Measurements from ENCODE around the gene ATP5PO. TPM values are rescaled to one million over a fixed set of nuclear protein-coding genes. Genes with fewer than 3 reads are reported as not detected.

Gene ATP5PO
- total RNA-seq, 5 donors from 2014 or later (not counting 1 experiment from before 2014, with no cell fraction given): 125 to 138 (median 137) TPM

- Mint-ChIP-seq H3K27me3 (peaks cover 0 to 8% of the 10 kb centered on the region in 2 donors), H3K36me3 (peaks cover 2% of the 10 kb centered on the region), H3K4me3 (peak overlapping the region; percentile 68 to 75 (median 70)), H3K9me3 (no peaks in the 10 kb centered on the region), H3K4me1 (peaks cover 12 to 16% (median 12%) of the 10 kb centered on the region in 3 donors), H3K27ac (peak overlapping the region; percentile 65 to 82)
- DNase-seq: peak; percentile 33 to 75 (median 62)
- peaks cover 3 to 9% of the 10 kb centered on the region in 2 experiments for H3K4me1 ChIP-seq (ENCODE audit: control insufficient read depth in 1 of 2, extremely low read depth in 1 of 2, insufficient read depth in 2 of 2, low read length in 2 of 2)
- no peaks in the 10 kb centered on the region for H3K9me3 ChIP-seq
- peaks cover 0 to 26% of the 10 kb centered on the region in 2 experiments for H3K27me3 ChIP-seq (replicated peaks in 1 of 2; ENCODE audit: control insufficient read depth in 2 of 2, extremely low read depth in 1 of 2, insufficient read depth in 2 of 2, low read length in 1 of 2)
- H3K4me3 ChIP-seq (ENCODE audit: control insufficient read depth in 1 of 2, extremely low read depth in 1 of 2, low read length in 1 of 2): peak overlapping the region; percentile 9 to 36
- 8% methylated on average over 20 of the region's 20 CpGs for WGBS (ENCODE audit: insufficient coverage)
- ATAC-seq (replicated peaks in 1 of 4): peak; percentile 95 to 100 (median 98)
- CTCF ChIA-PET: no interaction called here
- no peak overlapping the region for H3K27ac ChIP-seq (ENCODE audit: low read length)
- peaks cover 0 to under 1% of the 10 kb centered on the region in 2 donors for H3K36me3 ChIP-seq (ENCODE audit: control insufficient read depth in 2 of 2, extremely low read depth in 1 of 2, insufficient read depth in 1 of 2, low read length in 1 of 2)
- POLR2A ChIA-PET: interaction anchor here in 1 of 2 donors (0.6 kb wide), 1 partner anchor 1132 kb away, joined by 4 read pairs; no protein-coding TSS in a partner anchor
Observed at GRCh38 chr21:33894736-33895288, 20.8 kb downstream of the ATP5PO start.

- H3K9me3 ChIP-seq: no peaks in the 10 kb centered on the region
- H3K27me3 ChIP-seq (replicated peaks in 1 of 2; ENCODE audit: control insufficient read depth in 2 of 2, extremely low read depth in 1 of 2, insufficient read depth in 2 of 2, low read length in 1 of 2): peaks cover 0 to 26% of the 10 kb centered on the region in 2 experiments
- Mint-ChIP-seq H3K4me3 (no peak overlapping the region), H3K27me3 (peaks cover 0 to 8% of the 10 kb centered on the region in 2 donors), H3K27ac (no peak overlapping the region), H3K4me1 (peaks cover 12 to 16% (median 12%) of the 10 kb centered on the region in 3 donors), H3K36me3 (no peaks in the 10 kb centered on the region), H3K9me3 (no peaks in the 10 kb centered on the region)
- H3K36me3 ChIP-seq (ENCODE audit: control insufficient read depth in 2 of 2, extremely low read depth in 1 of 2, insufficient read depth in 1 of 2, low read length in 1 of 2): no peaks in the 10 kb centered on the region
- H3K4me1 ChIP-seq (ENCODE audit: control insufficient read depth in 1 of 2, extremely low read depth in 1 of 2, insufficient read depth in 2 of 2, low read length in 2 of 2): peaks cover 3 to 9% of the 10 kb centered on the region in 2 experiments
- H3K27ac ChIP-seq (ENCODE audit: low read length): no peak overlapping the region
- no peak overlapping the region for H3K4me3 ChIP-seq (ENCODE audit: control insufficient read depth in 1 of 2, extremely low read depth in 1 of 2, low read length in 1 of 2)
- WGBS (ENCODE audit: insufficient coverage): 95% methylated on average over 3 of the region's 4 CpGs
- ChIA-PET CTCF (no interaction called here), POLR2A (no interaction called here)
- ATAC-seq (replicated peaks in 1 of 4) (no peak), DNase-seq (no peak)
Observed at GRCh38 chr21:33893917-33894316, 21.7 kb downstream of the ATP5PO start.

- Mint-ChIP-seq H3K27me3 (peaks cover 0 to 8% of the 10 kb centered on the region in 2 donors), H3K27ac (no peak overlapping the region), H3K9me3 (no peaks in the 10 kb centered on the region), H3K36me3 (no peaks in the 10 kb centered on the region), H3K4me1 (peaks cover 12 to 16% (median 12%) of the 10 kb centered on the region in 3 donors), H3K4me3 (no peak overlapping the region)
- ATAC-seq (replicated peaks in 1 of 4): no peak
- Histone ChIP-seq H3K27ac (ENCODE audit: low read length) (no peak overlapping the region), H3K36me3 (ENCODE audit: control insufficient read depth in 2 of 2, extremely low read depth in 1 of 2, insufficient read depth in 1 of 2, low read length in 1 of 2) (no peaks in the 10 kb centered on the region), H3K4me1 (ENCODE audit: control insufficient read depth in 1 of 2, extremely low read depth in 1 of 2, insufficient read depth in 2 of 2, low read length in 2 of 2) (peaks cover 3 to 9% of the 10 kb centered on the region in 2 experiments), H3K9me3 (no peaks in the 10 kb centered on the region), H3K27me3 (replicated peaks in 1 of 2; ENCODE audit: control insufficient read depth in 2 of 2, extremely low read depth in 1 of 2, insufficient read depth in 2 of 2, low read length in 1 of 2) (peaks cover 0 to 26% of the 10 kb centered on the region in 2 experiments), H3K4me3 (ENCODE audit: control insufficient read depth in 1 of 2, extremely low read depth in 1 of 2, low read length in 1 of 2) (no peak overlapping the region)
- no peak for DNase-seq
- ChIA-PET CTCF (no interaction called here), POLR2A (interaction anchor here in 1 of 2 donors (0.5 kb wide), 1 partner anchor 1534 kb away, joined by 4 read pairs; no protein-coding TSS in a partner anchor)
- WGBS (ENCODE audit: insufficient coverage): 63% methylated on average over 6 of the region's 8 CpGs
Observed at GRCh38 chr21:33892853-33893252, 22.8 kb downstream of the ATP5PO start.

GRCh38 chr21:33890187-33890586 lies 25.4 kb downstream of the ATP5PO start:
- DNase-seq: no peak
- H3K9me3 ChIP-seq: no peaks in the 10 kb centered on the region
- no peaks in the 10 kb centered on the region for H3K36me3 ChIP-seq (ENCODE audit: control insufficient read depth in 2 of 2, extremely low read depth in 1 of 2, insufficient read depth in 1 of 2, low read length in 1 of 2)
- CTCF ChIA-PET: no interaction called here
- peaks cover 0 to 16% of the 10 kb centered on the region in 2 experiments for H3K27me3 ChIP-seq (replicated peaks in 1 of 2; ENCODE audit: control insufficient read depth in 2 of 2, extremely low read depth in 1 of 2, insufficient read depth in 2 of 2, low read length in 1 of 2)
- no peak for ATAC-seq (replicated peaks in 1 of 4)
- 89% methylated on average over 3 of the region's 5 CpGs for WGBS (ENCODE audit: insufficient coverage)
- POLR2A ChIA-PET: no interaction called here
- Mint-ChIP-seq H3K4me1 (peaks cover 8 to 13% (median 11%) of the 10 kb centered on the region in 3 donors), H3K27me3 (peaks cover 0 to 8% of the 10 kb centered on the region in 2 donors), H3K36me3 (no peaks in the 10 kb centered on the region), H3K27ac (no peak overlapping the region), H3K4me3 (no peak overlapping the region), H3K9me3 (no peaks in the 10 kb centered on the region)
- H3K27ac ChIP-seq (ENCODE audit: low read length): no peak overlapping the region
- peaks cover 3 to 7% of the 10 kb centered on the region in 2 experiments for H3K4me1 ChIP-seq (ENCODE audit: control insufficient read depth in 1 of 2, extremely low read depth in 1 of 2, insufficient read depth in 2 of 2, low read length in 2 of 2)
- H3K4me3 ChIP-seq (ENCODE audit: control insufficient read depth in 1 of 2, extremely low read depth in 1 of 2, low read length in 1 of 2): no peak overlapping the region

GRCh38 chr21:33886321-33886720 lies 29.3 kb downstream of the ATP5PO start:
- ChIA-PET CTCF (interaction anchor here in 1 of 2 donors (0.7 kb wide), 1 partner anchor 1809 kb away, joined by 6 read pairs; no protein-coding TSS in a partner anchor), POLR2A (no interaction called here)
- no peak for DNase-seq
- Mint-ChIP-seq H3K4me1 (no peaks in the 10 kb centered on the region), H3K36me3 (no peaks in the 10 kb centered on the region), H3K4me3 (no peak overlapping the region), H3K9me3 (no peaks in the 10 kb centered on the region), H3K27me3 (peaks cover 0 to 5% of the 10 kb centered on the region in 2 donors), H3K27ac (no peak overlapping the region)
- ATAC-seq (replicated peaks in 1 of 4): no peak
- H3K4me1 ChIP-seq (ENCODE audit: control insufficient read depth in 1 of 2, extremely low read depth in 1 of 2, insufficient read depth in 2 of 2, low read length in 2 of 2): no peaks in the 10 kb centered on the region
- 88% methylated on average over 9 of the region's 11 CpGs for WGBS (ENCODE audit: insufficient coverage)
- no peak overlapping the region for H3K27ac ChIP-seq (ENCODE audit: low read length)
- no peak overlapping the region for H3K4me3 ChIP-seq (ENCODE audit: control insufficient read depth in 1 of 2, extremely low read depth in 1 of 2, low read length in 1 of 2)
- no peaks in the 10 kb centered on the region for H3K9me3 ChIP-seq
- peaks cover 0 to 17% of the 10 kb centered on the region in 2 experiments for H3K27me3 ChIP-seq (replicated peaks in 1 of 2; ENCODE audit: control insufficient read depth in 2 of 2, extremely low read depth in 1 of 2, insufficient read depth in 2 of 2, low read length in 1 of 2)
- H3K36me3 ChIP-seq (ENCODE audit: control insufficient read depth in 2 of 2, extremely low read depth in 1 of 2, insufficient read depth in 1 of 2, low read length in 1 of 2): no peaks in the 10 kb centered on the region

GRCh38 chr21:33885172-33885514 lies 30.5 kb downstream of the ATP5PO start:
- Histone ChIP-seq H3K9me3 (no peaks in the 10 kb centered on the region), H3K4me1 (ENCODE audit: control insufficient read depth in 1 of 2, extremely low read depth in 1 of 2, insufficient read depth in 2 of 2, low read length in 2 of 2) (no peaks in the 10 kb centered on the region), H3K27me3 (replicated peaks in 1 of 2; ENCODE audit: control insufficient read depth in 2 of 2, extremely low read depth in 1 of 2, insufficient read depth in 2 of 2, low read length in 1 of 2) (peaks cover 0 to 21% of the 10 kb centered on the region in 2 experiments), H3K27ac (ENCODE audit: low read length) (no peak overlapping the region), H3K4me3 (ENCODE audit: control insufficient read depth in 1 of 2, extremely low read depth in 1 of 2, low read length in 1 of 2) (no peak overlapping the region), H3K36me3 (ENCODE audit: control insufficient read depth in 2 of 2, extremely low read depth in 1 of 2, insufficient read depth in 1 of 2, low read length in 1 of 2) (no peaks in the 10 kb centered on the region)
- DNase-seq (no peak), ATAC-seq (replicated peaks in 1 of 4) (no peak)
- no peak overlapping the region for H3K4me3 Mint-ChIP-seq
- ChIA-PET POLR2A (no interaction called here), CTCF (no interaction called here)
- 74% methylated on average over 2 of the region's 7 CpGs for WGBS (ENCODE audit: insufficient coverage)
- H3K27me3 Mint-ChIP-seq: peaks cover 0 to 5% of the 10 kb centered on the region in 2 donors
- no peaks in the 10 kb centered on the region for H3K36me3 Mint-ChIP-seq
- H3K4me1 Mint-ChIP-seq: no peaks in the 10 kb centered on the region
- H3K9me3 Mint-ChIP-seq: no peaks in the 10 kb centered on the region
- no peak overlapping the region for H3K27ac Mint-ChIP-seq

All from T-cell (primary cell).